Measurements from ENCODE around the gene PSMC3IP.

PSMC3IP gene

GRCh38 chr17:42536048-42536371 is 41.5 kb downstream of the PSMC3IP start, which contains the start of gene NAGLU (continued):
- no peak for TF ChIP-seq ZNF146 (tag by site-specific recombination; IDR thresholded peaks at IDR 0.05)
- TF ChIP-seq ZNF560 (tag by site-specific recombination; IDR thresholded peaks at IDR 0.05; ENCODE audit: borderline replicate concordance): no peak
- TF ChIP-seq ZNF510 (tag by site-specific recombination; IDR thresholded peaks at IDR 0.05; ENCODE audit: insufficient replicate concordance): no peak
- TF ChIP-seq TSHZ1 (tag by site-specific recombination; IDR thresholded peaks at IDR 0.05; ENCODE audit: borderline replicate concordance): 0 out of 2 replicates have a peak, but pooled peaks have one; percentile 40
- peak; percentile 82; the same call in 1 of the 2 replicates for TF ChIP-seq PRDM10 (tag by site-specific recombination; IDR thresholded peaks at IDR 0.05)
- no peak for TF ChIP-seq ZNF768 (tag by site-specific recombination; IDR thresholded peaks at IDR 0.05)
- peak; percentile 84 for TF ChIP-seq WT1 (tag by site-specific recombination; IDR thresholded peaks at IDR 0.05)
- no peak for TF ChIP-seq ATF2 (tag by site-specific recombination; IDR thresholded peaks at IDR 0.05; ENCODE audit: low read depth)
- no peak for TF ChIP-seq ZNF704 (tag by site-specific recombination; IDR thresholded peaks at IDR 0.05)
- TF ChIP-seq TRIM28 (IDR thresholded peaks at IDR 0.05; ENCODE audit: borderline replicate concordance, low read length): no peak
- peak; percentile 83; the same call in 1 of the 2 replicates for TF ChIP-seq KLF17 (tag by site-specific recombination; IDR thresholded peaks at IDR 0.05)
- no peak for TF ChIP-seq ZFP37 (tag by site-specific recombination; IDR thresholded peaks at IDR 0.05)
- TF ChIP-seq ZNF585B (tag by site-specific recombination; IDR thresholded peaks at IDR 0.05): no peak
- TF ChIP-seq BCL11B (tag by site-specific recombination; IDR thresholded peaks at IDR 0.05; ENCODE audit: low read depth): peak; percentile 90
- TF ChIP-seq ZNF184 (tag by site-specific recombination; IDR thresholded peaks at IDR 0.05): no peak
- TF ChIP-seq ZNF785 (tag by site-specific recombination; IDR thresholded peaks at IDR 0.05): no peak
- no peak for TF ChIP-seq PRDM6 (tag by site-specific recombination; IDR thresholded peaks at IDR 0.05)
- TF ChIP-seq ZNF544 (tag by site-specific recombination; IDR thresholded peaks at IDR 0.05): no peak
- no peak for TF ChIP-seq YY2 (tag by site-specific recombination; IDR thresholded peaks at IDR 0.05)
- TF ChIP-seq ZNF433 (tag by site-specific recombination; IDR thresholded peaks at IDR 0.05; ENCODE audit: low read depth): no peak
- TF ChIP-seq ZNF777 (tag by site-specific recombination; IDR thresholded peaks at IDR 0.05; ENCODE audit: borderline replicate concordance): no peak
- no peak for TF ChIP-seq PRDM2 (tag by site-specific recombination; IDR thresholded peaks at IDR 0.05; ENCODE audit: borderline replicate concordance)
